Measurements from ENCODE around the gene OR10H3.

GRCh38 chr19:15740785-15741184, 3.0 kb downstream of the OR10H3 start:
- TF ChIP-seq POLR2AphosphoS5 (IDR thresholded peaks at IDR 0.05) = no peak
- no peak for TF ChIP-seq CTCF (IDR thresholded peaks at IDR 0.05; ENCODE audit: poor library complexity, severe bottlenecking)
- no peak for TF ChIP-seq EP300 (conservative IDR thresholded peaks at IDR 0.05; ENCODE audit: poor library complexity, severe bottlenecking)
- TF ChIP-seq TAF1 (IDR thresholded peaks at IDR 0.05; ENCODE audit: low read depth) = no peak
- no peak for TF ChIP-seq REST (IDR thresholded peaks at IDR 0.05; ENCODE audit: borderline replicate concordance)
- no peak for TF ChIP-seq EZH2 (IDR thresholded peaks at IDR 0.05; ENCODE audit: borderline replicate concordance, insufficient read depth, low read length, poor library complexity, severe bottlenecking)
- TF ChIP-seq SMC3 (conservative IDR thresholded peaks at IDR 0.05; ENCODE audit: poor library complexity) = no peak
- TF ChIP-seq RAD21 (conservative IDR thresholded peaks at IDR 0.05) = no peak

All from neural cell (in vitro differentiated cells).